ACHN (cell line): ENCODE measurements around the gene RAMACL.
"Not testable (repeated sequence)": the region's sequence is repeated elsewhere in the genome, so short reads cannot be mapped to it uniquely, and the experiment has no call there.

Experiments used
- DNase-seq: peaks from one replicate; pipeline ENCODE4 v3.0.0-alpha.2; 2015
- in situ Hi-C: cut with HindIII; loops from 2 replicates; pipeline ENCODE4 v1.10.0; 2017; ENCODE audit warnings: low sequenced_read_pairs, low pct_ligation_motif_present, low pct_unique_long_range_greater_than_20kb

RAMACL gene

GRCh38 chr6:166583230-166583965 is 3.1 kb downstream of the RAMACL start:
- in situ Hi-C loops, result no loop called here
- DNase-seq, result no peak

DNA sequence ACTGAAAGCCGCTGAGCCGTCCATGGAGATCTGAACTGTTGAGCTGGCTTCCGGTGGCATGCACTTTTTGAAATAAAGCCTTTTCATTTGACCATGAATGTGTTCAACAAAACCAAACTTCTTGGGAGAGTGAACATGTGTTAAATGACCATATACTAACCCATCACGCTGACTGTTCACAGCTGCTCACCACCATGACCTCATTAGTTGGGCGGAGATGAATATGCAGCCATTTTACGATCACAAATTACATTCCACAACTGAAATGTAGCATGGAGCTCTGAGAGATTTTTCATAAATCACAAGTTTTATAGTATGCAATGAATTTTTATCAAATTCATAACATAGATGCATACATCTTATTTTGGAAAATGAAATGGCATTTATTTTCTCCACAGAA is 4.2 kb downstream of the RAMACL start:
- no peak for DNase-seq
- in situ Hi-C loops, result no loop called here

GRCh38 chr6:166581801-166582200 is 4.7 kb downstream of the RAMACL start:
- in situ Hi-C loops, DNase-seq: not testable (repeated sequence)

DNA sequence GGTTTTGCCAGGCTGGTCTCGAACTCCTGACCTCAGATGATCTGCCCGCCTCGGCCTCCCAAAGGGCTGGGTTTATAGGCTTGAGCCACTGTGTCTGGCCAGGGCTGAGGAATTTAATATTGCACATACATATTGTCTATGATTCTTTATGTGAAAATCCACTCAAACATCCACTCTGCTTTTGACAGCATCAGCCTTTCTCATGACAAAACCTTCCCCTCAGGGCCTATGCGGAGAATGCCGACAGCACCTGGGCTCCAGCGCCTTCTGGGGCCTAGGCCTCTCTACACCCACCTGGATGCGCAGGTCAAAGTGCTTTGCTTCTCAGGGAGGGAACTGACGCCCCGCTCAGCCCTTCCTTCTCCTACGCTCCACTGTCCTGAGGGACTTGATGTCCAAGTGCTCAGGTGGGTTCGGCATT is 5.4 kb downstream of the RAMACL start:
- in situ Hi-C loops, result no loop called here
- DNase-seq, result no peak

- in situ Hi-C loops, result no loop called here
- DNase-seq, result no peak
Observed at GRCh38 chr6:166580076-166581050, 6.1 kb downstream of the RAMACL start.

GRCh38 chr6:166579237-166579850 is 7.1 kb downstream of the RAMACL start:
- in situ Hi-C loops, result no loop called here
- no peak for DNase-seq

DNA sequence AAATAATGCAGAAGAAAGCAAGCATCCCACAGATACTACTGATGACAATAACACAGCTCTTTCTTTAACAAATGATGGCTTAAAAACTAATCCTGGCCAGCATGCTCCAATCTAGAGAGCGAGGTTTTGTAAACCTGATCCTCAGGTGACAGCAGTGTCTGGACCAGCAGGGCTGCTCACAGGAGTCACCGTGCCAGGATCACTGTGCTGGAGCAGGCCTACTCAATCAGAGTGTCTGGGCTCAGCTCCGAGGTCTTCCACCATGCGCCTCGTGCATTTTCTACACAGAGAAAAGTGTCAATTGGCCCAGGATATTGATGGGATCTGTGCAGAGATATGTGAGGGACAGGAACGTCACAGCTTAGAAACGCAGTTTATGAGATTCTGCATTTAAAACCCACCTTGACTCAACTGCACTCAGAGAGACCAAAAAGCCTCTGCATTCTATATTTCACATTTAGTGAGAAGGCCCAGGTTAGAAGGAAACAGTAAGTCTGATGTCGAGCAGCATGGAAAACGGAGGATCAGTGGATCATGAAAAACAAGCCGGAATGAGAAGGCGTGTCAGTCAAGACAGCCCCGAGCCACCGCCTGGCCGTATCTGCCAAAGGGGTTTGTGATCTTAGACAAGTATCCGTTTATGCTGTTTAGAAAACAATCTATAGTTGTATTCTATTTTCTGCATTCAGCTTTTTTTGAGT is 7.8 kb downstream of the RAMACL start:
- DNase-seq, result no peak
- in situ Hi-C loops, result no loop called here

GRCh38 chr6:166575205-166575604 is 11.3 kb downstream of the RAMACL start:
- no peak for DNase-seq
- in situ Hi-C loops, result no loop called here

- in situ Hi-C loops, result no loop called here
- DNase-seq, result no peak
Observed at GRCh38 chr6:166573511-166574216, 12.8 kb downstream of the RAMACL start.

DNA sequence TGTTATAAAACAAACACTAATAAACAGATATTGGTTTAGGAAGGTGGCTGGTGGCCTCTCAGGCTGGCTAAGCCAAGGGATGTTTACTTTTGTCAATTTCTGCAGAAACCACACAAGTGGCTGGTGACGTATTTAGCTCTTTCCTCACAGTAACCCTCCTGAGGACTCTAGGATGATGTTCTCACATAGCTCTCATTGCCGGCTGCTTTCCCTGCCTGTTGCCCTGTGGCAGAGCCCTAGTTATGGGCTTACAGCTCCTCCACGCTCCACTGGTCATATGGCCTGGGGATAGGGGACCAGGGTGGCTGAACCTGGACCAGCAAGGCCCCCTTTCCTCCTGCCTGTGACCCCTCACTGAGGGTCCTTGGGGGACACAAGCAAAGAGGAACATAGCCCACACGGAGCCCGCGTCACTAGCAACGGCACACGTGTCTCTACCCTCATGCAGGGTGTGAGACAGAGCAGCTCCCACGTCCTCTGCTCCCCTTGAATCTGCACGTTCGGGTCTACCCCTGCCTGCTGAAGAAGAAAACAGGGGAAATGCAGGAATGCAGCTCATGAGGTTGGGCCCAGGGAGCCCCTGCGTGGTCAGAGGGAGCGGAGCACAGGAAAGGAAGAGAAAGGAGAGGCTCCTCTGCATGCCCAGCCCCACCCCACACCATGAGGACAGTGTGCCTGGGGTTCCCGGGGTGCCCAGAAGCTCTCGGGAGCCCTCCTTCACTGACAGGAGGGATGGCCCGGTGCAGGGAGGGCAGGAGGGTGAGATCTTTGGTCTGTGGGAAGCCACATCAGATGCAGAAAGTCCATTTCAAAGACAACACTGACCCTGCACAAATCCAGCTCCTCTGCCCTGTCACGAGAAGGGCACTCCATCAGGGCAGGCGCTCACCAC is 13.9 kb downstream of the RAMACL start:
- in situ Hi-C loops, result no loop called here
- DNase-seq, result no peak

DNA sequence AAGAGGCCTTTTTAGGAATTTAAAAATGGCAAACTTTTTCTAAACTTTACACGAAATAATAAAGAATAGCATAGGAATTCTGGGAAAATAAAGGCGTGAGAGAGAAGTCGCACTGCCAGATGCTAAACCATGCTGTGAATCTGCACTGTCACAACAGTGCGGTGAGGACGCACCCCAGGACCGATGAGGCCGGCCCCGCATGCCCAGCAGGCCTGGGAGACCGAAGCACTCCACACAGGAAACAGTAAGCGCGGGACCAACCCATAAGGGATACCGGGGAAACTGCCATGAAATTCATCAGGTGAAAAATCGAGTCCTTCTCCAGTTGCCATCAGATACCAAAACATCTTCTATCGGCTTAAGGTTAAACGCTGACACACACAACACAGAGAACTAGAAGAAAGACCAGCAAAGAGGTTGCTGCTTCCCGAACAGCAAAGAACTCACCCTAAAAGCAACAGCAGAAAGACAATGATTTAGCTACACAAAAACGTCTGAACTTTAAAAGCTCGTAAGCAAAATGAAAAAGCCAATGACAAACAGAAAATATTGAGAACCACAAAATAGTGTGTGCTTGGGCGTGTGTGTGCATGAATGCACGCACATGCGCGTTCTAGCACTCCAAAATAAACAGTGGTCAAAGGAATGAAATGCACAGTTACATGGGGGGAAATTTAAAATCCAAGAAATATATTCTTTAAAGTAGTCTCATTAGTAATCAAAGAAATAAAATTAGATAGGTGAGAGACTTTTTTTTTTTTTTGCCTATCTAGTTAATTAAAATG is 15.4 kb downstream of the RAMACL start:
- in situ Hi-C loops, result no loop called here
- DNase-seq, result no peak

DNA sequence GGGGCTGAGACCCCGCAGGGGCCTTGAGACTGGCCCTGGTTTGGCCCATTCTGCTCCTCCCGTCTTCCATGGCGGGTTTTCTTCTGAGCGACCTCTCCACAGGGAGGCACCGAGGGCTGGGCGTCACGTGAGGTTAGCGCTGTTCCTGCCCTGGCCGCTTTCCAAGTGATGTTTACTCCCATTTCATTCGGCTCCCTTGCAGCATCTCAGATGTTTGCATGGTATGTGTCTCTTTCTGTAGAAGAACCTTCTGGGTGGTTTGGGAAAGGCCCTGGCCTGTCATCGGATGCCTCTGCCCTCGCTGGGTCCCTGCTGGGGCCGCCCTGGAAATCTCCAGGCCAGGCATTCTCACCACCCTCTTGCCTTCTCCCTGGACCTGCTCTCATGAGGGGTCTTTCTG is 17.3 kb downstream of the RAMACL start:
- in situ Hi-C loops, result no loop called here
- DNase-seq, result no peak

DNA sequence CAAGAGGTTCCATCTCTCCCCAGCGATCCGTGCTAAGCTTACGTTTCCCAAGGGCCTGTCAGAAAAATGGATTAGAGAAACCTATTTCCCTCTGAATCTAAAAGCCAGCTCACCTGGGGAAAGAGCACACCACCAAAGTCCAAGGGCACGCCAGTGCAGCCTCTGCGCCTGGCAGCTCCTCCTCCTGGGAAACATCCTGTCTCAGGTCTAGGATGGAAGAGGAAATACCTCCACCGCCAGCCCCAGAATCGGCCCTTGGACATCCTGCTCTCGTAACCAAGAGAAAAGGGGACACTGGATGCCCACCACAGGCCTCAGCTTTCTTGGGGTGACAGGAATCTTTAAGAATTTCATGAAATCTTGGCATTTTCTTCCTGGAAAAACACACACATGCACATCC is 18.7 kb downstream of the RAMACL start:
- DNase-seq, result no peak
- in situ Hi-C loops, result no loop called here

- in situ Hi-C loops, result no loop called here
Observed at GRCh38 chr6:166567107-166567506, 19.4 kb downstream of the RAMACL start.

GRCh38 chr6:166566026-166567011 is 20.2 kb downstream of the RAMACL start:
- in situ Hi-C loops, result no loop called here

More at GRCh38 chr6:166567107-166567506, 19.4 kb downstream of the RAMACL start:
- peak; percentile 65 for DNase-seq

More at GRCh38 chr6:166566026-166567011, 20.2 kb downstream of the RAMACL start:
- no peak for DNase-seq
